ENCODE measurements around the gene ZNF555. TPM values are rescaled to one million over a fixed set of nuclear protein-coding genes. Genes with fewer than 3 reads are reported as not detected.

The ZNF555 gene
- total RNA-seq, 4 donors from 2014 or later = 4.1 to 8.5 (median 6.1) TPM

- no peak for TF ChIP-seq CTCF (IDR thresholded peaks at IDR 0.05; ENCODE audit: low read depth)
Observed at GRCh38 chr19:2814426-2814825, 26.8 kb upstream of the ZNF555 start.

- TF ChIP-seq CTCF (IDR thresholded peaks at IDR 0.05; ENCODE audit: low read depth) = no peak
Observed at GRCh38 chr19:2815191-2815614, 26.1 kb upstream of the ZNF555 start.

- TF ChIP-seq CTCF (IDR thresholded peaks at IDR 0.05; ENCODE audit: low read depth) = no peak
Observed at GRCh38 chr19:2815923-2816322, 25.4 kb upstream of the ZNF555 start.

- no peak for TF ChIP-seq CTCF (IDR thresholded peaks at IDR 0.05; ENCODE audit: low read depth)
Observed at GRCh38 chr19:2816641-2817040, 24.6 kb upstream of the ZNF555 start.

GRCh38 chr19:2819540-2820111 is 21.6 kb upstream of the ZNF555 start, which contains the start of gene ZNF554:
ZNF554 (plus strand) TSS chr19:2819868; CDS start chr19:2820072, 204 bp downstream.
- no peak for TF ChIP-seq CTCF (IDR thresholded peaks at IDR 0.05; ENCODE audit: low read depth)

- TF ChIP-seq CTCF (IDR thresholded peaks at IDR 0.05; ENCODE audit: low read depth) = no peak
Observed at GRCh38 chr19:2820112-2820702, 21.1 kb upstream of the ZNF555 start.

GRCh38 chr19:2822846-2823245 is 18.4 kb upstream of the ZNF555 start:
- no peak for TF ChIP-seq CTCF (IDR thresholded peaks at IDR 0.05; ENCODE audit: low read depth)

Measured in subcutaneous adipose tissue (tissue), 4 donors.